ENCODE measurements around the gene ZDHHC14.

The ZDHHC14 gene

DNA sequence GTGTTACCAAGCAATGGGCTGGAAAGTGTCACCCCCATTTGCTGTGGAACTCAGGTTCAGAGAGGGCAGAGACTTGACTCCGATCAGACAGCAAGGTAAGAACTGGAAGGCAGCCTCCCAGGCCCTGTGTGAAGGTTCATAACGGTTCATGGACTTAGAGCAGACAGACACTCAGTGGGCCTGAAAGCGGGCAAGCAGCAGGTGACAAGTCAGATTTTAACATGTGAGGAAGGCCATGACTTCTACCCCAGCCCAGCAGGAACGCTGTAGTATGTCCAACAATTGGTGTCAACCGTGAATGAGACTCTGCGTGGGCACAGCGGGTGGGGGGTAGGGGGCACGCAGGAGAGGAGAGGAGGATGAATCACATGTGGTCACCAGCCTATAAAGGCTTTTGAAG lies 224.5 kb downstream of the ZDHHC14 start:
- no peak for DNase-seq

GRCh38 chr6:157606516-157606915 lies 225.5 kb downstream of the ZDHHC14 start:
- DNase-seq = no peak

GRCh38 chr6:157607317-157608109 lies 226.5 kb downstream of the ZDHHC14 start:
- no peak for DNase-seq

- no peak for DNase-seq
These were observed 227.5 kb downstream of the ZDHHC14 start for GRCh38 chr6:157608221-157609075.

GRCh38 chr6:157609117-157609516 lies 228.1 kb downstream of the ZDHHC14 start:
- DNase-seq = no peak

- DNase-seq = no peak
These were observed 228.6 kb downstream of the ZDHHC14 start for GRCh38 chr6:157609556-157609955.

GRCh38 chr6:157610451-157610999 lies 229.5 kb downstream of the ZDHHC14 start:
- DNase-seq = no peak

DNA sequence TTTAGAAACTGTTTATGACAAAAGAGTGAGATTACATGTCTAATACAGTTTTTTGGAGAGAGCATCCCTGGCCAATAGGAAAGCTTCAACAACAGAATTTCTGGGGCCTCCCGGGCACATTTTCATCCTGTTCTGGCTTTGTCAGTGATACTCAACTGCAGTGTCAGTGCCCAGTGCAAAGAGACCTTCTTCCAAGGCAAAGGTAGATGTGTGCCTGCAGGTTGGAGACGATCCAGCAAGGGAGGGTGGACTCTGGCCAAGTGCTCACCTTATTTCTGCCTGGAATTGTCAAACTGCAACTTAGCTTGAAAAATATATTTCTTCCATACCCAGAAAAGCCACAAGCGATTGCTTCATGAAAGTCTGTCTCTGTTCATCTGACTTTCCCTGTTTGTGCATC lies 230.4 kb downstream of the ZDHHC14 start:
- no peak for DNase-seq

GRCh38 chr6:157613011-157613522 lies 232.1 kb downstream of the ZDHHC14 start:
- DNase-seq = no peak

GRCh38 chr6:157614026-157614568 lies 233.1 kb downstream of the ZDHHC14 start:
- no peak for DNase-seq

- DNase-seq = peak; percentile 12
These were observed 234.4 kb downstream of the ZDHHC14 start for GRCh38 chr6:157615420-157615769.

DNA sequence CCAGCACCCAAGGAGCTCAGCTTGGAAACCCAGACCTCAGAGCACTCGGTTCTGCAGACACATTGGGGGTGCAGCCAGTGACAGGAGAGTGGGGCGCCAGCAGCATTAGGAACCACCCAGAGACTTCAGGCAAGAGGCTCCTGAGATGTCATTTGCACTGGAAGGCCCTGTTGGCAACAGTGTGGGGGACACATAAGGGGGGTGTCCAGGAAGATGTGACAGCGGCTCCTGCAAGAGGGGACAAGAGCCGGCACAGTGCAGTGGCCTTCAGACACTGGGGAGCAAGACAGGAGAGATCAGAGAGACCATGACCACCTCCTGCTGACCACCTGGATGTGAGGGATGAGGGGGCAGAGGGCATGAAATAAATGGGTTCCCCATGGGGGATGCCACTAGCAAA lies 235.0 kb downstream of the ZDHHC14 start:
- DNase-seq = no peak

- DNase-seq = no peak
These were observed 240.0 kb downstream of the ZDHHC14 start for GRCh38 chr6:157620944-157621343.

GRCh38 chr6:157621406-157621805 lies 240.4 kb downstream of the ZDHHC14 start:
- DNase-seq = no peak

GRCh38 chr6:157622427-157622826 lies 241.4 kb downstream of the ZDHHC14 start:
- DNase-seq = no peak

- DNase-seq = no peak
These were observed 244.1 kb downstream of the ZDHHC14 start for GRCh38 chr6:157625111-157625510.

DNA sequence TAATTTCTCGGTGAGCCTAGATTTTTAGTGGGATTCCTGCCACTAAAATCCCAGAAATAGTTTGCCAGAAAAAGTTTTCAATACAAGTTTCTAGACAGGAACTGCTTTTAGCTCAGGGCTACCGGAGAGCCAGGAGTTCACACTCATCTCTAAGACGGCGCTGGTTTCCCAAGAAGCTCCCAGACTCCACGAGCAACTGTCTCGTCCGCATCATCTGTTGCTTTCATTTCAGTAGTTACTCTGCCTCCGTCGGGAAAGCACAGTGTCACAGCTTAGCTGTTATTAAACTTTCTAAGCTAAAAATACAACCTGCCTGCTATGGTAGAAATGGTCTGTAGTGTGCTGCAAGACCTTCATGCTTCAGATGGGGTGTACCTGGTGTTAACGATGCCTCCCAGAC lies 244.8 kb downstream of the ZDHHC14 start:
- no peak for DNase-seq

GRCh38 chr6:157627195-157627966 lies 246.4 kb downstream of the ZDHHC14 start:
- no peak for DNase-seq

DNA sequence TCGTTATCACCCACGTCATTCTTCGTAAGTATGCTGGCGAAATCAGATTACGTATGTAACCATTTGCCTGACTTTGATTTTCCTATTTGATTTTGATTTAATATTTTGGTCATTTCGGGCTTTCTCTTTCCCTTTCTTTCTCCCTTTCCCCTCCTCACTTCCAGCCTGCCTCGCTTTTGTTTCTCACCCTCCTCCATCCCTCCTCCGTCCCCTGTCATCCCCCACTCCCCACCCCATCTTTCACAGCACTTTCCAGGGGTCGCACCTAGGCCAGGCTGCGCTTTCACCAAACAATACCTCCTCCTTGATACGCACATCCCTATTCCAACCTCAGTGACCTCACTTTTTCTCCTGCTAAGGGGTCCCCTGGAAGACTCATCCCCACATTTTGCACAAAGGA lies 247.5 kb downstream of the ZDHHC14 start:
- DNase-seq = no peak

- DNase-seq = no peak
These were observed 248.2 kb downstream of the ZDHHC14 start for GRCh38 chr6:157629220-157629619.

GRCh38 chr6:157630463-157631080 lies 249.6 kb downstream of the ZDHHC14 start:
- no peak for DNase-seq

DNA sequence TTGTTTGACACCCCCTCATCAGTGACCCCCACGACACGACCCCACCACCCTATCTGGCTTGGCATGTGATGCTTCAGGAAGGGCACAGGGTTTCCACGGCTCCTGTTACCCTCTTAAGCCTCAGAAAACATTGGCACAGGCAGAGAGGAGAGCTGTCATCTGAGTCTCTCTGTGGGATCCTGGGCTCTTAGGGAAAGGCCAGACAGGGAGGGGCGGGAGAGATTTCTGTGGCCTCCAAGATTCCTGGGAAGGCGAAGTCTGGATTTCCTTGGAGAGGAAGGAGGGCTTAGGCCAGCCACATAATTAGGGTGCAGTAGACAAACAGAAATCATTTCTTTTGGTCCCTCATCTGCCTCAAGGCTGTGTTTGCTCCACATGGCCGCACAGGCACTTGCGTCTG lies 250.4 kb downstream of the ZDHHC14 start:
- no peak for DNase-seq
